Activated CD4-positive, alpha-beta T cell treated with anti-CD3 and anti-CD28 coated beads for 48 hours (primary cell): ENCODE data around the gene CRACDL.

Experiments used
- DNase-seq: peaks from one replicate; pipeline ENCODE4 v3.0.0-alpha.2; 2020

Gene CRACDL

DNA sequence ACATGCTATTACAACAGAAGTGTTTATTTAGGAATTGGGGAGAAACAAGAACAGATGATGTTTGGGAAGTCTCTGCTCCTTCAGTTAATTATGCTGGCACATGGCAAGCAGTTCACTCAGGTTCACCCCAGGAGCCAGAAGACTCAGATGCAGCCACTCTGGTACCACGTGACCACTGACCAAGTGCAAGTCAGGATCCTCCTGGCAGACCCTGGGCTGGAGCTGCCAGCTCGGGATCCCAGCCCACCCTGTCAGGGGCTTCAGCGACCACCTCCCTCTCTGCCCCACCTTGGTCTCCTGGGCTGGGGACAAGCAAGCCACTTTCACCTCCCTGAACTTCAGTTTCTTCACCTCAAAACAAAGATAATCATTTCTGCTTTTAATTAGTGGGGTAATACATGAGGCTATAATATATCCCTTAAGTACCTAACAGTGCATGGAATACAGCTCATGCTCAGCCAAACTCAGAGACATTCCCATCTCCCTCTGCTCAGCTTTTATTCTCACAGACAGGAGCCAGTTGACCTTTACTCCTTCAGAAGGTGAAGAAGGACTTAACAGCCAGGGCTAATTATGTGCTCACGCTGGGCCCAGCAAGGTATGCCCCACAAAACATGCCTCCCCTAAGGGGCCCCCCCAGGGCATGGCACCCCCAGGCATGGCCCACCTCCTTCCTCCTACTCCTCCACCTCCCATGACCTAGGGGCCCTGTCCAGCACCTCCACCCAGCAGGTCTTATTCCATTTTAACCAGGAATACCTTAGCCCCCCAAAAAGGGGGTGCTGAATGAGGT lies 11.8 kb downstream of the CRACDL start:
- no peak for DNase-seq

DNA sequence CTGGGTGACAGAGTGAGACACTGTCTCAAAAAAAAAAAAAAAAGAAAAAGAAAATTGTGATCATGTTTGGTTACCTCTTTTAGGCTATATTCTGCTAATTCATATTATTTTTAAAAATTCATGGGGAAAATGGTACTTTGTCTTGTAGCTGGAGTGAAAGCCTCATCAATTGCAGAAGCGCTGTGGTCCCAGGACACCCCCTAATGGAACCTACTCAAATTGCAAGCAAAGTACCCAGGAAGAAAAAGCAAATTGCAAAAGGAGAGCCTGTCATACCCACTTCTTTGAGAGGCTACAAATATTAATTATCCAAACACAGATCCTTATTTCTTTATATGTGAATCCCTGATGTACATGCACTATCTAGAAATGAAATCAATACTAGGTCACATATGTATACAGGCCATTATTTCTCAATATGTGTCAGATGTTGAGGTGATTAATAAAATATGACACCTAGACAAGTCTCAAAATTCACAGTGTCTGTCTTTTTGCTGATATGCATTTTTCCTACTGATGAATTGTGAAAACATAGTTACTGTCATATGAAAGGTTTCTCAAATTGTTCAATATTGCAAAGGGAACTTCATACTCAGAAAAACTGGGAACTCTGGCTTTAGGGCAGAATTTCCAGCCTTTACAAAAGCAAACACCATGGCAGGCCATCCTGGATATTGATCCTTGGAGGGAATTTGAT lies 12.6 kb downstream of the CRACDL start:
- no peak for DNase-seq

DNA sequence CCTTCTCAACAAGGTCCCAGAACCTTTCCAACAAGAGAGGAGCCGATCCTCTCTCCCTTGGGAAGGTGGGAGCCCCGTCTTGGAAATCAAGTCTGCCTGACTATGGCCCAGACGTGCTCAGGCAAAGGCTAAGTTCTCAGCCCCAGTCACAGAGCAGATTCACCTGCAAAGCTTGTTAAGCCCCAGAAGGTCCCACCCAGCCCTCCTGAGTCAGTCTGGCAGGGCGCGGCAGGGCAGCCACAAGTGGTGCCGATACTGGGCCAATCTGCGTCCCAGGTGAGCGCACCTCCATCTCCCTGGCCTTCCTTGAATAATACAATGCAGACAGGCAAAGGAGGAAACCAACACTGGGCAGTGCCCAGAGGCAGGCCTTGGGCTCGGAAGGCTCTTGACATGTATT lies 15.0 kb downstream of the CRACDL start:
- DNase-seq = no peak

DNA sequence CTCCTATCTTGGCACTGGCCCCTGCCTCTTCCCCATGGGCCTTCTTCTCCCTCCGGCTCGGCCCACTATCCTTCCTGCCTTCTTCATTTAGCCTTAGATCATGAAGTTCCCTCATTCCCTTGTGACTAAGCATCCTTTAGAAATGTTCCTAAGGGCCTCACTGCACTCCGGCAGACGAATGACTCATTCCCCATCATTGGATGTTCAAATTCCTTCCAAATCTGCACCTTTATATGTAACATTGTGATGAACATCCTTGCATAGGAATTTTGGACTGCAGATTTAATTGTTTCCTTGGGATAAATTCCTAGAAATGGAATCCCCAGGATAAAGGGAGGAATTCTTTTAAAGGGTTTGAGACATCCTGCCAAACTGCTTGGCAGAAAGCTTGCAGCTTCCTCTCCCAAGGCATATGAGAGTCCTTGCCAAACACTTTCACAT lies 19.0 kb downstream of the CRACDL start:
- DNase-seq = no peak

DNA sequence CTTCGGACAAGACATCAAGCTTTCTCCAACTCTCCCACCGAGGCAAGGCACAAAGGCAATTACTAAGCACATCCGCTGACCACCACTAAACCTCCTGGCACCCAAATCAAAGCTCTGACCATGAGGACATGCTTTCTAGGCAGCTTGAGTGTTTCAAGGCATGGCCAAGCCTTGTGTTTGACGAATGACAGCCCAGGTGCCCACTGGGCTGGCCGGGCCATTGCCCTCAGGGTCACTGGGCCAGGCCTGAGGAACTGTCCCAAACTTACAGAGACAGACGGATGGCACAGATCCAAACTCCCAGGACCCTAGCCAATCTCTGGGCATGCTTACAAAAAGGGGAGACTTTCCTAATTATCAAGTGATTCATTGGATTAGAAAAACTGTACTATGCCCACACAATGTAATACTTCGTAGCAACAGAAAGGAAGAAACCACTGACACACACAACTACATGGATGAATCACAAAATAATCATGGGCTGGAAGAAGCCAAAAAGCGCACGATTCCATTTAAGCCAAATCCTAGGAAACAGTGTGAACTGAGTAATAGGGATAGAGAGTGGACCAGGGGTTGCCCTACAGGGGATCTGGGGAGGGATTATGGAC lies 20.2 kb downstream of the CRACDL start:
- DNase-seq = no peak

DNA sequence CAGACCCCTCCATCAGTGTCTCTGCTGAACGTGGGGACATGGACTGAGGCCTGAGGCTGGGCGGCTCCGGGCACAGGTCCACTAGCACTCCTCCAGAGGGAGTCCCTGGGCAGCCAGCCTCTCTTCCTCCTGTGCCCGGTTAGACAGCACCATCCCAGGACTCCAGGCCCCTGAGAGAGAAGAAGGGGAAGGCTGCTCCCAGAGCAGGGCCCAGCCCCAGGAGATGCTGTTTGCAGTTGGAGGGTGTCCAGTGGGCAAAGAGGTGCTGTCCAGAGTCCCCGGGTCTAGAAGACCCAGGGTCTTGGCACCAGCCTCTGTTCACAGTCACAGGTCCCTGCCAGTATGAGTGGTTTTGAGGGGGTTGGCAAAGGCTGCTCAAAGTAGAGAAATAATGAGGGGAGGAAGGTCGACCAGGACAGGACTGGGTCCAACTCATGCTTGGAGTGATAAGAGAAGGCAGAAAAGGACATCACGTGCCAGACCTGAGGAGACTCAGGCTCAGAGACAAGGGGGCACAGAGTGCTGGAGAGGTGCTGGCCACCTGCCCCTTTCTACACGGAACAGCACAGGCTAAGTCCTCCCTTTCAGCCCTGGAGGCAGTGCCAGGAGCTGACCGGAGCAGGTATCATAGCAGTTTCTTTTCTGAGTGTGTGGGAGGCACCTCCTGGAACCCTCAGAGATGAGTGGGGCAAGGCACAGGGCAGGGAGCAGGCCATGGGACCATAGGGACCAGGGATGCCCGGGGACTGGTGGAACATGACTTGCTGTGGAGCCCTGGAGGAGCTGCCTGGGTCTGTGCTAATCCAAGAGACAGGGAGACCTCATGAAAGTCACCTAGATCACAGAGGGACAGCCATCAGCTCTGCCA lies 21.1 kb downstream of the CRACDL start:
- DNase-seq = no peak

DNA sequence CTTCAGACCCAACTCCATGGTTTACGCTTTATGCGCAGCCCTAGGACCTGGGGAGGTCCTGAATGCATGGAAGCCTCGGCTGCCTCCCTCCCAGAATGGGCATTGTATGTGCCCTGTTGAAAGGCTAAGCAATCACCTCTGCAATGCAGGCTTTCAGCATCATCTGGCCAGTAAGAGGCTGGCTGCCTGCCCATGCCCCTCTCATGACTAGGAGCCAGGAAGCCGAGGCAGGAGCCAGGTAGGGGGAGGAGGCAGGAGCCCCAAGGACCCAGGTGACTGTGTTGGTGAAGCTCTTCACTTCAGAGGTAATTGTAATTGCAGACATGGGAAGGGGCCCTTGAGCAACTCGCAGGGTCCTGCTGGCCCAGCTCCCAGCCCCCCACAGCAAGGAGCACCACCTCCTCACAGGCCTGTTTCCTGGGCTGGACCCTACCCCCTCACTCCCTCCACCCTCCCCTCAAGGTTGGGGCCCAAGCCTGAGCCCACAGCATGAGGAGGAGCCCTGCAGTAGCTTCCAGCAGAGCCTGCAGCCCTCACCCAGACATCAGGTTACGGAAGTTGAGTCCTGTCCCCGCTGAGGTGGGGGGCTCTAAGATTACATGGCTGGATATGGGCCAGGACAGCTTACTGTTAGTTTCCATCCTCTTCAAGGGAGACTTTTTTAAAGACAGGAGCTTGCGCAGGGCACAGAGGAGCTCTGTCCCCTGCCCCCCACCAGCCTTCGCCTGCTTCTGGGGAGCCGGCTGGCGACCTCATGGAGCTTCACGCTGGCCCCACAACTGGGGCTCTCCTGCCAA lies 21.9 kb downstream of the CRACDL start:
- no peak for DNase-seq

DNA sequence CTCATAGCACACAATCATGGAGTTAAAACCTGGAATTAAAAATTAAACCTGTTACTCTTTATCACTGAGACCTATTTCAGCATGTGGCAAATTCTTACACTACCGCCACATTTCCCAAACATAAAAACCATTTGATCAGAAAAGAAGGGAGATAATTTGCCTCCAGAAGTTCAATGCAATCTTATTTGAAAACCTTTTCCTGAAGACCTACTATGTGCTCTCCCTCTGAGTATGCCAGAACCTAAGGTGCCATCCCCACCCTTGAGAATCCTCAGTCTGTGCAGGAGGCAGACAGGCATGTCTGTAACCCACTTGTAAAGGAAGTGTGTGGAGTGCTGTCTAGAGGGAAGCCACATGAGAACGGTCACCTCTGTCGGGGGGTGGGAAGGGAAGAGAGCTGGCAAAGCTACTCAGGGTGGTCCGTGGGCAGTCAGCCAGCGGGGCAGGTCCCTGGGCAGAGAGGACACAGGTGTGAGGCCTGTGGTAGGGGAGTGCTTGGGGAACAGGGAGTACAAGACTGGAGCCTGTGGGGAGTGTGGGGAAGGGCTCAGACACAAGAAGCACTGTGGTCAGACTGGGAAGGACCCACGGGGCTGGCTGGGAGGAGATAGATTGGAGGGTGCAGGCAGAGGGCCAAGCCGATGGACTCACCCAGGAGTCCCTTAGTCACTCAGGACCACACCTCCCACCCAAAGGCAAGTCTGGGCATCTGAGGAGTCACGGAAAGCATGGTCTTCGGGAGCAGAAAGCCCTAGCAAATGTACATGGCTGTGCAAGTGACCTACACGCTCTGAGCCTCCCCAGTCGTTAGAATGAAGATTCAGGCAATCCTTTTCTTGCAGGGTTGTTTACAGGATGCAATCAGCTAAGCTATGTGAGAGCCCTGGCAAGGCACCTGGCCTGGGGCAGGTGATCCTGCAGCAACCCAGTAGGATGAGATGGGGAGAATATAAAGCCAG lies 22.8 kb downstream of the CRACDL start:
- DNase-seq = no peak

DNA sequence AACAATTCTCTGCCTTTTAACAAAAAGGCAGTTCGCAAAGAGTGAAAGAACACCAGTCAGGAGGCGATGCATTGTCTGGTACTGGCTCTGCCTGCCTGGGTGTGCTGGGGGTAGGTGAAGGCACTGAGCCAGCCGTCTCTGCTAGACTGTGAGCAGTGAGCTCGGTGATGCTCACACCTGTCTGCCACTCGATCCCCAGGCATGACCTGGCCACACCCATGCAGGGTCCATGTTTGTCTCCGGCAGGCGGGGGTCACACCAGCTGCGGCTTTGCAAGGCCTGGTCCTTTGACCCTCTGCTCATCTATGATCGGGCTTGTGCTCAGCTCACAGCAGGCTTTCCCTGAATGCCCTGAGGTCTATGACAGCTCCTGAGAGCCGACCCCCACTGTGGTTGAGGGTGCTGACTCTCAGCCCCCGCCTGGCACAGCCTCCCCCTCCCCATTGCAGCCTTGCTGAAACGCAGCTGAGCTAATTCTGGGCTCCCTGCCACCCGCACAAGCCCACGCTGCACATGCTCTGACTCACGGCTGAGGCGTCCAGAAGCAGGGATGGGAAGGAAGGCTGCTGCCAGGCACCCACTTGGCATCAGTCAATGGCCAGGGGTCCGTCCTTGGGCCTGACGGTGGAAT lies 23.7 kb downstream of the CRACDL start:
- DNase-seq = no peak

DNA sequence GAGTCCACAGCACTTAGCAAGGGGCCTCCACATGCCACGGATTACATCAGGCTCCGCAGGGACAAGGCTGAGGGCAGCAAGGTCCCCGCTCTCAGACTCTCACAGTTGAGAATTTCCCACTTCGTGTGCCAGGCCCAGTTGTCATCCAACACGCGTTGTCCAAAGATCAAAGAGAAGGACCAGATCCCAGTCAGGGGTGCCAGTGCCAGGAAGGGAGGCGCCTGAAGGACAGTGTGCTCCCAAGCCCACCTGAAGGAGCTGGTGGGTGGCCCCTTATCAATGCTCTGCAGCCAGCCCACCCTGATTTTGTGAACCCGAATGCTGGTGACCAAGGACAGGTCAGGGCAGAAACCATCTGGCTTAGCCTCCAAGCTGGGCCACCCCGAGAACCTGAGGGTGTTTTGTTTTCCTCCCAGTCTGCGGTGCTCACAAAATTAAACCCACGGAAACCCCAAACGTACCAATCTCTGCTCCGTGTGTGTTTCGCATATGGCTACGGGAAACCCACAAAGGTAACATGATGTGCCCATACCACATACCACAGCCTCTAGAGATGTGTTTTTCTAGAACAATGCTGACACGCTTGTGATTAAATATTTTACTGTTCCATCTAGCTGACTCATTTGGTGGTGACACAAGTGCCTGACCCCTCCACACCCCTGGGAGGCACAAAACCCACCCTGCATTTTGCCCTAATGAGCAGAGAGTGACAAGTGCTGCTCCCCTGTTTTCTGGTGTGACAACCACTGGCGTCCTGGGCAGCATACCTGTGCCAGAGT lies 24.5 kb downstream of the CRACDL start:
- peak; percentile 11 for DNase-seq

DNA sequence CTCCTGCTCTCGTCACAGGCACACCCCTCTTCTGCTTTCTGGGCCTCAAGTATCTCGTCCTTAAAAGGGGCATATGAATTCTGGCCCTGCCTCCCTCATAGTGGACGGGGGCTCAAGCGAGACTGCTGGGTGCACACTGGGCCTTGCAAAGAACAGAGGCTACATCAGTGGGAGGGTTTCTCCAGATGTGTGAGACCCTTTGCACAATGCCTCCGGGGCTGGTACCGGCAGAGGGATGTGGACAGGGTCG lies 25.0 kb downstream of the CRACDL start:
- DNase-seq = no peak

DNA sequence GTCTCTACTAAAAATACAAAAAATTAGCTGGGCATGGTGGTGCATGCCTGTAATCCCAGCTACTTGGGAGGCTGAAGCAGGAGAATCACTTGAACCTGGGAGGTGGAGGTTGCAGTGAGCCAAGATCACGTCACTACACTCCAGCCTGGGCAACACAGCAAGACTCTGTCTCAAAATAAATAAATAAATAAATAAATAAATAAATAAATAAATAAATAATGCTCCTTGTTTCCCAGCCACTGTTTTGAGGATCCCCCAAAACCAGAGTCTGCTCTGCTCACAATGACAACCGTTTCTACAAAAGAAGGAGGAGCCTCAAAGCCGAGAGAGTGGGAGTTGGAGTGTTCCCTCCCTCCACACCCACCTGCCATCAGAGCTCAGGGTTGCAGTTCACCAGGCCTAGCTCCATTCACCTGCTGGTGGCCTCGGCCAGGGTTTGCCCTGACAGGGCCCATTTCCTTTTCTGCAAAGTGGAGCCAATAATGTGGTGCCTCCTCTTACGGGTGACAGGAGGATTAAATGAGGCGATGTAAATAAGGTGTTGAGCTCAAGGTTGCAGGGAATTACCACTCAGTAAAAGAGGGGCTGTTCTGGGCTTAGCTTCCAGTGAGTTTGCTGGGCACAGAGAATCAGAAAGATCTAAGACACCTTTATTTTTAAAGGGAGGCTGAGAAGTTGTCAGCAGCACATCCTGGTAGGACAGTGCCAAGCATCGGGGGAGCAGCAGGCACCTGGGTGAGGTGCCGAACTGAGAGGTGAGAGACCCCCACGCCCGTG lies 25.5 kb downstream of the CRACDL start:
- DNase-seq = no peak

DNA sequence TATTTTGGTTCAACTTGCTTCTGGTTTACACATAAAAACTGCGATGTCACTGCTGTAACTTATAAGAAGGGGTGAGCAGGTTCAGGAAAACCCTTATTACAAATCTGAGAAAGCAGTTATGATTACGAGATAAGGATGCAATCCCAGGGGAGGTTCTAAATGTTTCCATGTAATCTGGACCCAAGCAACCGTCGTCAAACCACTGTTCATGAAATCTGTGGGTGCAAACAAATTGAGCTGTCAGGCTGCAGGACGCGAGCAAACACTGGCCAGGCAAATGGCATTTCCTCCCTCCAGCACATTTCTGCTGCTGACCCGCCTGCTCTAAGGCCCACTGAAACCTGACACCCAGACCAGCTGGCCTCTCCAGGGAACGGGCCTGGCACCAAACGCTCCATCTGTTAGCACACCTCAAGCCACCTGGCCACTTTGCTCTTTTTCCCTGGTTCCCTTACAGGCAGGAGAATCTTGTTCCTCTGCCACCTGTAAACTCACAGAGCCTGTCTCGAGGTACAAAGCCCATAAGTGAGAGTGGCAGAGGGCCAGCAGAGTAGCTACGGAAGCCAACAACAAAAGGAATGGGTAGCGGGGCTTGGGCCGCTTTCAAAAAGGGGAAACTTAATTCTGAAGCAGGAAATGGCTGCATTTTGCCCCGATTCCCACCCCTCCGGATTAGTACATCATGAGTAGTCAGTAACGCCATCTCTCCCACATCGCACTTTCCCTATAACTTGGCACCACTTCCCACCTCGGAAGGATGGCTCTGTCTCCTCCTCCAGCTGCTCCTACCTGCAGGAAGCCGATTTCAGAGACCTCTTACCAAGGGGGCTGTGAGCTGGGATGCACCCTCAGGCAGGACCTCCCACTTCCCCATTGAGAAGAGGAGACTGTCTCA lies 26.5 kb downstream of the CRACDL start:
- no peak for DNase-seq

DNA sequence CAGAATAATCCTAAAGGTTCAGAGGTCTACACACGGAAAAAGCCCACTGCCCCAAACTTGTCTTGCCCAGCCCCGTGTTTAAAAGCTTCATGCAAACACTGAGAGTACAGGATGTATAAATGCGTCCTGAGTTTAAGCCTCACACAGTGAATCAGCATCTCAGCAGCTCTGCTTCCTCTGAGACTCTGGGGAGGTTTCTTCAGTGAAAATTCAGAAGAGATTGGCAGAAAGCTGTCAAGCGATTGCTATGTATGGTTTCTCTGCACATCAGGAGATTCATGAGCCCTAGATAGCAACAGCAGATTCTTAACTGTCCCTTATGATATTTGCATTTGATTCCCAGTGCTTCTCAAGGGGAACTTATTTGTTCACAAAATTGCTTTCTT lies 27.1 kb downstream of the CRACDL start:
- no peak for DNase-seq

DNA sequence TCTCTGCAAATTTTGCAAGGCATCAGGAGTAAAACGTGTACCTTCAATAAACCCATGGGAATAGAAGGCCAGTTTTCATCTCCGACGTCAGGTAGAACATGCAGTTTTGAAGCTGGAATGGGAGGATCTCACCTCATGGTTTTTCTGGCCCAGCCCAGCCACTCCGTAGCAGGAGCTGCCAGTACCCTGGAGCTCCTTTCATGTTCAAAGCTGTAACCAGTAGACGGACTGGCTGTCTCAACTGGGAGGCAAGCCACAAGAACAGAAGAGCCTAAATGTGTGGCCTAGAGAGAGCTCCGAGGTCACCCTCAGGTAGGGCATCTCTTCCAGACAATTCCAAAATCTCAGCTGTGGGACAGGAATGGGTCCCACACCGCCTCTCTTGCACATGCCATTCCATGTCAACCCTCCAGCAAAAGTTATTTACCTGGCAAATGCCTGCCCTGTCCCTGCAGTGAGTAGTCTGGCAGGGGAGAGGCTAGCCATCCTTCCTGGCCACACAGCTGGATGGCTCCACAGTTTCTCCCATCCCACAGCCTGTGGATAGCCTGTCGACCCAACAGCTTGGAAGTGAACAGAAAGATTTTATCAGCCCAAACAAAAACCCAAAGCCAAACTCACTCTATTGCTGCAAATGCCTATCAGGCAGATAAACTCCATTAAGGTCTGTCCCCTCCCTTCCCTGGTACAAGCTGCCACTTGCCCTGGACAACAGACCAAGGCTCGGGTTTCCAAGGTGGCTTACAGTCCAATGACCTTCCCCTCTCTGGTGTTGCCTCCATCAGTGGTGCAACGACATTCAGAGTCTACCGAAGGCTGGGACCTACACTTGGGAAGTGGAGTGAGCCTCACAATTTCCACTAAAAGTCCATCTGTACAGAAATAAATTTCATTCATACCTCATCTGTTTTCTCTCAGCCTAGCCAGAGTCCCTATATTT lies 27.8 kb downstream of the CRACDL start:
- DNase-seq = no peak

DNA sequence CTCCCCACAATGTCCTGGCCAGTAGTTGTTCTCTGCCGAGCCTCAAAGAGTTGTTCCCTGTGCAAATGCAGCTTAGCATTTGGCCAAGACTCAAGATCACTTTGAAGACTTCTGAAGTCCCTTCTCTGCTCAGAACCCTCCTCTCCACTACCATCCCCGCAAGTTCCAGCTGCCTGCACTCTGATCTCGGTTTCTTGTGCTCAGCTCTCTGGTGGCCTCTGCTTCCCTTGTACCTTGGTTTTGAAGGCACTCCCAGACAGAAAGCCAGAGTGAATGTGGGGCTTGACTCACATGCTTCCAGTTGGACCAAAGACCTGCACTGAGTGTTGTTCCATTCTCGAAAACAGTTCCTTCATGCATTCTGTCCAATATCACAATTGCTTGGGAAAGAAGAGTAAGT lies 28.6 kb downstream of the CRACDL start:
- DNase-seq = no peak
